Non-pigmented ciliary epithelial cell (primary cell): ENCODE results near the gene TPGS1.

ENCODE experiments used
- DNase-seq: peaks from one replicate; pipeline ENCODE4 v3.0.0-alpha.2; 2010; ENCODE audit warnings: low read depth

TPGS1 gene

DNA sequence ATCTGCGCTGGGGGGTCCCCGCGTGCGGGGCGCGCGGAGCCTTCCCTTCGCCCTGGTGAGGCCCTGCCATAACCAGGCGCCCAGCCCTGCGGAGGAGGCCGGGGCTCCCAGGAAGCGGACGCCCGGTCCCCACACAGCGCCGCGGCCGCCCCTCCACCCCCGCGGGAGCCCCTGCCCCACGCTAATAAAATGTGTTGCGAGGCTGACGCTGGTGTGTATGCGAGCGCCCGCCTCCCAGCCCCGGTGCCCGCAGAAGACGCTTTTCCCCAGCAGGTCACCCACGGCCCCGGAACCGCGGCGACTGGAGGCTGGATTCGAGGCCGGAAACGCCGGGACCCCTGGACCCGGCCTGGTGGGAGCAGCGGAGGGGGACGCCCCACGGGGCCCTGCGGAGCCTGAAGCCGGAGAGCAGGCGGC, 12.2 kb downstream of the TPGS1 start:
- no peak for DNase-seq

DNA sequence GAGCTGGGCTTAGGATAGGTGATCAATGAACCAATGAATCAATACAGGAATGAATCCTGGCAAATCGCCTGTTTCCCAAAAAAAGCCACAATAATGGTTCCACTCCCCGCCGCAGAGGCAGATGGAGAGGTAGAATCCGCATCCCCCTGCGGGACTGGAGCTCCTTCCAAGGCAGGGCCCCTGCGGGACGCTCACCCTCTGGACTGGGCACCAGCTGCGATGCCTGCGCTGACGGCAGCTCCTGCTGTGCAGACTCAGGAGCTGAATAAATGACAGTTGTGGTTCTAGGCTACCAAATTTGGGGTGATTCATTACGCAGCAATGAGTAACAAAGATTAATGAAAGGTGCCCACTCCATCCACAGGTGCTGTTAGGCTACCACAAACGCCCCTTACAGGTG, 15.4 kb downstream of the TPGS1 start:
- DNase-seq = no peak

DNA sequence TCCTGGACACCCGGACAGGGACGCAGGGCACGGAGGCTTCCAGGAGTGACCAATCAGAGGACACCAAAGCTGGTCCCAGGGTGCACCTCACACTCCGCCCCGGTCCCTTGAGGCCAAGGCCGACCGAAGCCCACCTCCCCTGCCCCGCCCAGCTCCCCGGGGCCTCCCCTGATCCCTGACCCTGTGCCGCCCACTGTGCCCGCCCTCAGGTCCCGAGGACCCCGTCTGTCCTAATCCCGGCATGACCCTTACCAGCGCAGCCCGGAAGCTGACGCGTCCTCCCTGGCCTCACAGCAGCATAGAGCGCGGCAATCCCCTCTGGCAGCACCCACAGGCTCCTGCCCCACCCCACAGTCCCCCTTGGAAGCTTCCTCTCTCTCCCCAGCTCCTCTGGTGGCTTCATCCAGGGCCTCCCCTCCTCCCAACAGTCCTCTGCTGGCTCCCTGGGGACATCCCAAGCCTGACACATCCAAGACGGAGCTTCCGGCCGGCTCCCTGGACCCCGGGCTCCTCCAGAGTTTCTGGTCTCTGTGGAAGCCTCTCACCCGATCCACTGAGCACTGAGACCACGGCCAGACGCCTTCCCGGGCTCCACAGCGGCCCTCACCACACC, 16.9 kb downstream of the TPGS1 start:
- no peak for DNase-seq

DNA sequence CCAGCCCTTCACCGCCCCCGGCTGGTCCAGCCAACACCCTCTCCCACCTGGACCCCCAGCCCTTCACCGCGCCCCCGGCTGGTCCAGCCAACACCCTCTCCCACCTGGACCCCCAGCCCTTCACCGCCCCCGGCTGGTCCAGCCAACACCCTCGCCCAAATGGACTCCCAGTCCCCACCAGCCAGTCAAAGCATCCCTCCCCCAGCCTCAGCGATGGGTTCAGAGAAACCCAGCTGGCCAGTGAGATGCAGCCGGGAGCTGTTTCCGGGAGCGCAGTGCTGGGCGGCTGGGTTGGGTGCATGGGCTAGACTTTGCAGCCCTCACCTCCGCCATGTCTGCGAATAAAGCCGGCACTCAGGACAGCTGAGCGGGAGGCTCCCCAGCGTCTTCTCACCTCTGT, 17.7 kb downstream of the TPGS1 start:
- DNase-seq = no peak

DNA sequence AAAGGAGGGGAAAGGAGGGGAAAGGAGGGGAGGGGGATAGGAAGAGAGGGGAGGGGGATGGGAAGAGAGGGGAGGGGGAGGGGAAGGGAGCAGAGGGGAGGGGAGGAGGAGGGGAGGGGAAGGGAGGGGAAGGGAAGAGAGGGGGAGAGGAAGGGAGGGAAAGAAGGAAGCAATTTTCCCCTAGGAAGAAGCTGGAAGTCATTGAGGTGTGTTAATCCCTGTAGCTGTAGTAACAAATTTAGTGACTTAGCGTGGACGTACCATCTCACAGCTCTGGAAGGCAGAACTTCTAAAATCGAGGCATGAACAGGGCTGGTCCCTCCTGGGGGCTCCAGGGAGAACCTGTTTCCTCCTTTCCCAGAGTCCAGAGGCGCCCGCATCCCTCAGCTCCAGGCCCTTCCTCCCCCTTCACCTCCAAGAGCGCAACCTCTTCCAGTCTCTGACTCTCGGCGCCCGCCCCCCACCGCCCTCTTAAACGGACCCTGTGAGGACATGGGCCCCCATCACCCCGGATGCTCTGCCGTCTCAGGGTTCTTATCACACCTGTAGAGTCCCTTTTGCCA, 18.6 kb downstream of the TPGS1 start:
- no peak for DNase-seq

DNA sequence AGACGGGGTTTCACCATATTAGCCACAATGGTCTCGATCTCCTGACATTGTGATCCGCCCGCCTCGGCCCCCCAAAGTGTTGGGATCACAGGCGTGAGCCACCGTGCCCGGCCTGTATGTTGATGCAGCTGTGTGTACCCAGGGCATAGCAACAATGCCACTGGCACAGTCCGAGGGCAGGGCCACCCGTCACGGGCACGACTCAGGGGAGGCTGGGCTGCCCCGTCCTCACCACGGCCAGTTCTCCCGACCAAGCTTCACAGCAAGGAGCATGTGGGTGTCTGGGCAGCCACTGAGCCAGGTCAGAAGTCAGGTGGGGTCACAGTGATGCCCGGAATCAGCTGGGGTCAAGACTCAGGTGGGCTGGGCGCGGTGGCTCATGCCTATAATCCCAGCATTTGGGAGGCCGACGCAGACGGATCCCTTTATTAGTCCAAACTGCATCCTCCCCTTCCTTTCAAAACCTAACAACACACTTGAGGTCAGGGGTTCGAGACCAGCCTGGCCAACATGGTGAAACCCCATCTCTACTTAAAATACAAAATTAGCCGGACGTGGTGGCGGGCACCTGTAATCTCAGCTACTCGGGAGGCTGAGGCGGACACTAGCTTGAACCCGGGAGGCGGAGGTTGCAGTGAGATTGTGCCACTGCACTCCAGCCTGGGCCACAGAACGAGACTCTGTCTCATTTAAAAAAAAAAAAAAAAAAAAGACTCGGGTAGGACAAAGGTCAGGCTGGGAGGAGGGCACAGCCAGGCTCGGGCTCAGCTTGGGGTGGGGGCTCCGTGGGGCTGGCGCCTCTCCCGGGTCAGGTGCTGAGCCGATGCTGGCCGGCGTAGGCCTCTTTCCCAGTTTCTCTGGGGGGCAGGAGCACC, 23.1 kb downstream of the TPGS1 start:
- no peak for DNase-seq

DNA sequence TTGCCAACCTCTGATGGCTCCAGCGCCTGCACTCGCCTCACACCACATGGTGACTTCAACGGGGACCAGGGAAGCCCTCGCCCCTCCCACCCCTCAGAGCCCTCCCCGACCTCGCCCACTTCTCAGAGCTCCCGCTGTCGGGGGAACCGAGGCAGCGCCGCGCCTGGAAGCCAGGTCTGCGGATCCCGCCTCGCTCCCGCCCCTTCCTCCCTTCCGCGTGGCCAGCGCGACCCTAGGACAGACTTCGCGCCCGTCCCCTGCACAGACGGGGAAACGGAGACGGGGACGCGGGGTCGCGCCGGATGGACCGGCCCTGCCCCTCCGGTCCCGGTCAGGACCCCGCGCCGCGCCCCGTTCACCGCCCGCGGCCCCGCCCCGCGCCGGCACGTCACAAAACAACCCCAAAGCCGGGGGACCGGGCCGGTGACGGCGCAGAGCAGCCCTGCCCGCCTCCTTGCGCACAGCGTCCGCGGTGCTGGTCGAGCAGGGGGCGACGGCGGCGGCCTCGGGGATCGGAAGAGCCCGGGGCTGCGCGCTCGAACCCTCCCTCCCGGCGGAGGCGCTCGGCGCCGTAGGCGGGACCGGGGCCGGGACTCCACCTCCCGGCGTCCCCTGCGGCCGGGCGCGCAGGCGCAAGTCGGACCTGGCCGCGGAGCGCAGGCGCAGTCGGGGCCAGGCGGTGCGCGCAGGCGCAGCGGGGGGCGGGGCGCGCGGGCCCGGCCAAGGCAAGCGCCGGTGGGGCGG, 23.9 kb downstream of the TPGS1 start:
- DNase-seq = no peak

DNA sequence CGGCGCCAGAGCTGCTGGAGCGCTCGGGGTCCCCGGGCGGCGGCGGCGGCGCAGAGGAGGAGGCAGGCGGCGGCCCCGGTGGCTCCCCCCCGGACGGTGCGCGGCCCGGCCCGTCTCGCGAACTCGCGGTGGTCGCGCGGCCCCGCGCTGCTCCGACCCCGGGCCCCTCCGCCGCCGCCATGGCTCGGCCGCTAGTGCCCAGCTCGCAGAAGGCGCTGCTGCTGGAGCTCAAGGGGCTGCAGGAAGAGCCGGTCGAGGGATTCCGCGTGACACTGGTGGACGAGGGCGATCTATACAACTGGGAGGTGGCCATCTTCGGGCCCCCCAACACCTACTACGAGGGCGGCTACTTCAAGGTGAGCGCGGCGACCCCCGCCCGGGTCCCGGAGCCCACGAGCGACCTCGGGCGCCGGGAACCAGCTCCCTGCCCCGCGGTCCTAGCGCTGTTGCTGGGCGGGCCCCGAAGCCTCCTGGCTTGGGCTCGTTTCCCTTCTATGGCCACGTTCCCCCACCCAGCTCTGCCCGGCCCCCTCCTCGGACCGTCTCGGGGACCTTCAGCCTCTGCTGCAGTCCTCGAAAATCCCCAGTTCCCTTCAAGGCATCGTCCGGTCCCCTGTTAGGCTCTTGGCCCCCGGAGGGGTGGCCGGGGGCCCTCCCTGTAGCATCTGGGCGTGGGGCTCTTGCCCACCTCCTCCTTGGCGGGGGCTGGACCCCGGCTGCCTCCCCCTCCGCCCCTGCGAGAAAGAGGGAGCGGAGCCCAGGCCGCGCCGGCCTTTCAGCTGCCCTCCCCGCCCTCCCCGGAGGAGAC, 24.7 kb downstream of the TPGS1 start, which contains the start of gene CDC34:
CDC34 (plus strand) TSS at position 8 of the 808 bp plus-strand sequence; CDS start at position 180, 172 bp downstream.
- DNase-seq = no peak

DNA sequence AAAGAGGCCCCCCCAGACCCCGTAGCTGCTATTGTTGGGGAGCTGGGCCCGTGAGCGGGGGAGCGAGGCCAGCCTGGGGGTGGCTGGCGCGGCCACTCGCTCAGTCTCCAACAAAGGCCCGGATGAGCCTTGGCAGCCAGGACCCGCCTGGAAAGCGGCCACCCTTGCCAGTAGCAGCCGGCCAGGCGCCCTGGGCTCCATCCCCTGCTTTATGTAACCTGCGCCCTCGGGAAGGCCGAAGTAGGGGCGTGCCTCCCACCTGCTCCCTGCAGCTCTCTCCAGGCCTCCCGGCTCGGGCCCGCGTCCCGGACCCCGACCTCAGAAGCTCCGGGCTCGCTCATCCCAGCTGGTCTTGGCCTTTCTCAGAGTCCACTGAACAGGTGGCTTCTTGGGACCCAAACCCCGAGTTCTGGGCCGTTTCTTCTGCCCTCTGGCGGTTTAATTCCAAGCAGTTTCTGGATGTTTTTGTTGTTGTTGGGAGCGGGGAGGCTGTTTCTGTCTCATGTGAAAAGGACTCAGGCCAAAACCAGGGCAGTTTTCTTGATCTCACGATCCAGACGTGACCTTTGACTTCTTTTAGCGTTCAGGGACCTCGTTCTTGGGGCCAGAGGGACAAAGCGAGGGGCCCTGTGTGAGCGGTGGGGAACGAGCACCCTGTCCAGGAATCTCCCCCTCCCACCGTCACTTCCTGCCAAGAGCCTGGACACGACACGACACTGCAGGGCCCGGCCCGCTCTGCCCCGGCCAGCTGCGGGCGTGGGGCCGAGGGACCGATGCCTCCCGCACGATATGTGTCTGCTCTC, 25.5 kb downstream of the TPGS1 start:
- no peak for DNase-seq

DNA sequence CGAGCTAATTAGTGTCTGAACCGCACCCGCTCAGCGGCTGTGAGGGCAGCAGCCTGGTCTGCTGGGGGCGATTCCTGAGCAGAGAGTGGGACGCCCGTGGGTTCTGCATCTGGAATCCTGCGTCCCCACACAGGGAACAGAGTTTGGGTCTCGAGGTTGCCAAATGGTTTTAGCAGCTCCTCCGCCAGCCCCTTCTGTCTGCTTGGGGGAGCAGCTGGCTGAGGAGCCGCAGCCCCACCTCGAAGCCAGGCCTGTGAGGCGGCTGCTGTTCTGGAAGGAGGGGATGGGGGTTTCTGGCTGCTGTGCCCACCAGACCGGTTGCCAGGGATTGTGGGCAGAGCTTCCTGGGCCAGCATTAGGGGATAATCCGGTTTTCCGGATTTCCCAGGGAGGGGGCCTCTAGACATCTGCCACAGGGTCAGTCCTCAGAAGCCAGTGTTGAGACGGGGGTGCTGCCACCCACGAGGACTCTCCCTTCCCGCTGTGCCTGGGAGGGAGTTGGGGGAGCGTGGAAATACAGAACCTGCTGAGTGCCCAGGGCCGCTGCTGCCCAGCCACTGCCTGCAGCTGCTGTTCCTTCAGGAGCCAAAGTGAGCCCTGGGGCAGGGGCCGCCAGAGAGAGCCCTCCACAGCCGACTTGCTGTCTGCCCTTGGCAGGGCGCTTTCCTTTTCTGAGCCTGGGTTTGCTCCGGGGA, 26.2 kb downstream of the TPGS1 start:
- DNase-seq = no peak

DNA sequence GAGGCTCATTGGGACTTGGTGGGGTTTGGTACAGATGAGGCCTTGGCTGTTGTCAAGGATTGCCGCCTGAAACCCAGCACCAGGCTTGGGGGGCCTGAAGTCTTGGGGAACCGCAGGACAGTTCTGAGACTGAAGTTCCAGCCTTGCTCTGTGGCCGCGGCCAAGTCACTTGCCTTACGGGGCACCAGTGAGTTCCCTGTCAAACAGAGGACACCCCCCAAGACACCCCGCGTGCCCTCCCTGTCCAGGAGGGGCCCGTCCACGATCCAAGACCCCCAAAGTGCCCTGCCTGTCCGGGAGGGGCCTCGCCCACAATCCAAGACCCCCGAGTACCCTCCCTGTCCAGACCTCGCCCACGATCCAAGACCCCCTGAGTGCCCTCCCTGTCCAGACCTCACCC, 26.8 kb downstream of the TPGS1 start:
- DNase-seq = no peak

DNA sequence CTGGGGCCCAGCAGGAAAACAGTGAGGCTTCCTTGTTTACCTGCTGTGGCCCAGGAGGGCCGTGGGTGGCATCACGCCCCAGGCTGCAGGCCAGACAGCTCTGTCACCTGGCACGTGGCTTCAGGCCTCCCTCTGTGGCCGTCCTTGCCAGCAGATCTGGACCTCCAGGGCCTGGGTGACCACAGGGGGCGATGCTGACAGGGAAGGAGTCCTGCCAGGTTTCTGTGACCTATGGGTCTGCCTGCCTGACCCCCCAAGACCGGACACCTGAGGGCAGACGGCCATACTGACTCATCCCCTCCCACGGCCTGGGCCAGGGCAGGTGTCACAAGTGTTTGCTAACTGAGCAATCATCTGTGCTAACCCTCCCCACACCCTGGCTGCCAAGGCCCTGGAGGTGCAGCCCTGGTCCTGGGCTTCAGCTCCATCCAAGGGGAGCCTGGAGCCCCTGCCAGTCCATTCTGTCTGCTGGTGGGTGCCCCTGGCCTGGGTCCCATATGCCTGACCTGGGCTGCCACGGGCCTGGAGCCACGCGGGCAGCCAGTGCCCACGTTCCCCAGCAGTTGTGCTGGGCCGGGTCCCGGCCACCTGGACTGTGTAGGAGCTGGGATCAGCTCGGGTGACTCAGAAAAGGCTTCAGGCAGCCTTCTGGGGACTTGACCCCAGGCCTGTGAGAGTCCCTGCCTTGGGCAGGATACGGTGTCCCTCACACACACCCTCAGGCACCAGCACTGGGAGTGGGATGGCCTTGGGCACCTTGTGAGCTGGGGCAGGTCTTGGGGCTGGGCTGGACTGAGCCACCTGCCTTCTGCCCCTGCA, 27.9 kb downstream of the TPGS1 start:
- no peak for DNase-seq

DNA sequence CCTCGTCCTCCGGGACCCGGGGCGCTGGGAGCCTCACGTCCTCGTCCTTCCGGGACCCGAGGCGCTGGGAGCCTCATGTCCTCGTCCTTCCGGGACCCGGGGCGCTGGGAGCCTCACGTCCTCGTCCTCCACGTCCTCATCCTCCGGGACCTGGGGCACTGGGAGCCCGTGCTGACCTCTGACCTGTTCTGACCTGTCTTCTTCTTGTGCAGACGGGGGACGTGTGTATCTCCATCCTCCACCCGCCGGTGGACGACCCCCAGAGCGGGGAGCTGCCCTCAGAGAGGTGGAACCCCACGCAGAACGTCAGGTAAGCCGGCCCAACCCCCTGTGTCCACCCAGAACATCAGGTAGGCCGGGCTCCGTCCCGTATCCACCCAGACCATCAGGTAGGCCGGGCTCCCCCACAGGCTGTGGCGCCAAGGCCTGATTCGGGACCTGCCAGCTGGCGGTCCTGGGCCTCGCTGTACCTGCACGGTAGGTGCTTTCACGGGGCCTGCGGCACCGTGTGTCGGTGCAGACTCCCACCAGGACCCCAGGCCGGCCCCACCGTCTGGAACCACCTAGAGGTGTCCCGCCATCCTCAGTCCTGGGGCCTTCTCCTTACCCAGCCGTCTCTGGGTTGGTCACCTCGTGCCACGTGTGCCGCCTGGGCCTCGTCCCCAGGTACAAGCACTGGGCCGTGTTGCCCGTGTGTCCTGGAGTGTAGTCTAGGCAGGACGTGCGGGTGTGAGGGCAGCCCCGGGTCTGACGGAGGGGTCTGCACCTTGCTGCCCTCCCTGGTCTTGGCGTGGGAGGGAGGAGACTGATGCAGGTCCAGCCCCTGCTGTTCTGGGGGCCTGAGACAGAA, 29.0 kb downstream of the TPGS1 start:
- no peak for DNase-seq

DNA sequence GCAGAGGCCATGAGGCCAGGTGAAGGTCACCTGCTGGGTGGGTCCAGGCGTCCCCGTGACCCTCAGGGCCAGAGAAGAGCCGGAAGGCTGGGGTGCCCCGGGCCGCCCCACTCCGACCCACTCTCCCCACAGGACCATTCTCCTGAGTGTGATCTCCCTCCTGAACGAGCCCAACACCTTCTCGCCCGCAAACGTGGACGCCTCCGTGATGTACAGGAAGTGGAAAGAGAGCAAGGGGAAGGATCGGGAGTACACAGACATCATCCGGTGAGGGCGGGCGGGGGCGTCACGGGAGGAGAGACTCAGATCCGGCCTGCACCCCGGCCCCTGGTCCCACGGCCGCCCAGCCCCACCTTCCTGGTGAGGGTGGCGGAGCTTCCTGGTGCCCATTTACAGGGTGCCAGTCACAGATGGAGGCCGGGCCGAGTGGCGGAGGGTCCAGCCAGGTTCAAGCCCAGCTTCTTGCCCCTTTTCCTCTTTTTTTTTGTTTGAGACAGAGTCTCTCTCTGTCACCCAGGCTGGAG, 29.6 kb downstream of the TPGS1 start:
- no peak for DNase-seq

DNA sequence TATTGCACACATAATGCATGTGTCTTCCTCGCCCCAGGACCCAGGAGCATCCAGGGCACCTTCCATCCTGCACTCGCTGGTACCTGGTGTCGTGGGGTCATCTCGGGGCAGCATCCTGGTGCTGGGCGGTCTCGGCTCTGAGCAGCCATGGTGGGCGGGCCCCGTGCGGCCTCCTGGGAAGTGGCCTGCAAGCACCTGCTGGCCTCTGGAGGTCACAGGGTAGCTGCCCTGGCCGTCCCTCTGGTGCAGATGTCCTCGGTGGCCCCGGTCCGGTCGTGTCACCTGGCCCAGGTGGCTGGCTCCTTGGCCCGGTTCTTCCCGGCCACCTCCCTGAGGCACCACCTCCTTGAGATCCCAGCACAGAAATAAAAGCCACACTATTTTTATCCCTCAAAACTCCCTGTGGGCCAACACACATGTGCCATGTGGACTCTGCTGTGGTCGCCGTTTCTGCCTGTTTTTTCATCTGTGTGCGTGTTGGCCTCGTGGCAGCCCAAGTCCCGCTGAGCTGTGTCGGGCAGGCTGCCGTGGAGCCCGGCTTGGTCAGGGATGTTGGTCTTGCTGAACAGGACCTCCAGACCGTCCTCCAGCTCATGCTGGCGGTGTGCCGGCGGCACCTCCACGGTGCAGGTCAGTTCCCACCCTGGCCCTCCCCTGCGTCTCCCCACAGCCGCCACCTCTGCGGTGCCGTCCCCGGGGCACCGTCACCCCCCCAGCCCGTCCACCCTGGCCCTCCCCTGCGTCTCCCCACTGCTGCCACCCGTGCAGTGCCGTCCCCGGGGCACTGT, 31.5 kb downstream of the TPGS1 start:
- no peak for DNase-seq

DNA sequence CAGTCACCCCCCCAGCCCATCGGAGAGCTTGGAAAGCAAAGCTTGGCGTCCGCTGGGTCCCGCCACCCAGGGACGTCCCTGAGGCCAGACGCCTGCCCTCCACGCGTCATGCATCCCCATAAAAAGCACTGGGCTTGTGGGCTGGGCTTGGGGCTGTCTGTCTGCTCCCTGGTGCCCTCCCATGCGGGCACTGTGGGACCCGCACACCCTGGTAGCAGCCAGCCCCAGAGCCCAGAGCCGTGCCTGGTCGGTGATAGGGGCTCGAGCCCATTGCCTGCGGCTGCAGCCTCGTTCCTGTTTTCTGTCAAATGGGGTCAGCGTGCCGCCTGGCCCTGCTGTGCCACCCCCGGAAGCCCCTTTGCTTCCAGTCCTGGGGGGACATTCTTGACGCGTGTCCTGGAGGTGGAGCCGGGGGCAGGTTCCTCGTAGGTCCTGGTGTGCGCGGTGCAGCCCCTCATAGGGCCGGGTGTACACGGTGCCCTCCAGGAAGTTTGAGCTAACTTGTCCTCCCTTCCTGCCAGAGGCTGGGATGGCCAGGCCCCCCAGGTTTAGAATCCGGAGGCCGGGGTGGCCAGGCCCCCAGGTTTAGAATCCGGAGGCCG, 32.2 kb downstream of the TPGS1 start:
- no peak for DNase-seq
